ENCODE measurements around the gene MAX. TPM values are rescaled to one million over a fixed set of nuclear protein-coding genes. Genes with fewer than 3 reads are reported as not detected.

Gene MAX
- total and polyA plus RNA-seq, 8 donors = 21.4 to 64.9 (median 50.7) TPM

GRCh38 chr14:65137648-65138307 is 35.5 kb upstream of the MAX start:
- WGBS, 5 donors = 79 to 86% (median 81%) methylated on average over 9 of the region's 9 CpGs
- Histone ChIP-seq H3K36me3 (no peaks in the 10 kb centered on the region), H3K27me3 (no peaks in the 10 kb centered on the region), H3K27ac (no peak overlapping the region), H3K4me3 (no peak overlapping the region), H3K9me3 (no peaks in the 10 kb centered on the region), H3K4me1 (no peaks in the 10 kb centered on the region)
- peak in 1 of 2 donors; percentile 20 for DNase-seq
- no peak for TF ChIP-seq CTCF (IDR thresholded peaks at IDR 0.05)
- TF ChIP-seq EP300 (IDR thresholded peaks at IDR 0.05) = no peak
- TF ChIP-seq POLR2A (IDR thresholded peaks at IDR 0.05) = no peak
- no peak for TF ChIP-seq POLR2AphosphoS5 (IDR thresholded peaks at IDR 0.05)
- intact Hi-C loops (cut with DNase I; ENCODE audit: low total_unique reads) = no loop called here

- Histone ChIP-seq H3K36me3 (no peaks in the 10 kb centered on the region), H3K27me3 (no peaks in the 10 kb centered on the region), H3K27ac (no peak overlapping the region), H3K4me3 (no peak overlapping the region), H3K4me1 (no peaks in the 10 kb centered on the region), H3K9me3 (no peaks in the 10 kb centered on the region)
- 43 to 62% (median 56%) methylated on average over 11 to 12 of the region's 12 CpGs for WGBS, 5 donors
- intact Hi-C loops (cut with DNase I; ENCODE audit: low total_unique reads) = no loop called here
- TF ChIP-seq CTCF (IDR thresholded peaks at IDR 0.05) = no peak
- TF ChIP-seq POLR2AphosphoS5 (IDR thresholded peaks at IDR 0.05) = no peak
- TF ChIP-seq EP300 (IDR thresholded peaks at IDR 0.05) = no peak
- TF ChIP-seq POLR2A (IDR thresholded peaks at IDR 0.05) = no peak
- peak in 1 of 2 donors; percentile 30 for DNase-seq
Measured at GRCh38 chr14:65134651-65135579, 32.6 kb upstream of the MAX start.

- H3K27me3 ChIP-seq = no peaks in the 10 kb centered on the region
- intact Hi-C loops (cut with DNase I; ENCODE audit: low total_unique reads) = no loop called here
- WGBS, 5 donors = 83 to 90% (median 86%) methylated on average over 8 of the region's 8 CpGs
- no peak for TF ChIP-seq POLR2AphosphoS5 (IDR thresholded peaks at IDR 0.05)
- H3K4me3 ChIP-seq = no peak overlapping the region
- no peak for DNase-seq
- no peaks in the 10 kb centered on the region for H3K4me1 ChIP-seq
- no peaks in the 10 kb centered on the region for H3K36me3 ChIP-seq
- no peak overlapping the region for H3K27ac ChIP-seq
- no peaks in the 10 kb centered on the region for H3K9me3 ChIP-seq
Measured at GRCh38 chr14:65132855-65133254, 30.5 kb upstream of the MAX start.

GRCh38 chr14:65131301-65131701 is 29.0 kb upstream of the MAX start:
- WGBS, 5 donors = 69 to 82% (median 75%) methylated on average over 7 of the region's 7 CpGs

More at GRCh38 chr14:65131301-65131701, 29.0 kb upstream of the MAX start:
- H3K27me3 ChIP-seq = no peaks in the 10 kb centered on the region
- no peak overlapping the region for H3K27ac ChIP-seq
- TF ChIP-seq POLR2AphosphoS5 (IDR thresholded peaks at IDR 0.05) (no peak), POLR2A (IDR thresholded peaks at IDR 0.05) (no peak), CTCF (IDR thresholded peaks at IDR 0.05) (no peak)
- no peak overlapping the region for H3K4me3 ChIP-seq
- no peaks in the 10 kb centered on the region for H3K4me1 ChIP-seq
- DNase-seq = peak in 1 of 2 donors; percentile 37
- H3K36me3 ChIP-seq = no peaks in the 10 kb centered on the region
- no peaks in the 10 kb centered on the region for H3K9me3 ChIP-seq
- intact Hi-C loops (cut with DNase I; ENCODE audit: low total_unique reads) = no loop called here

Data from stomach (tissue), 9 donors.